GM10266 (cell line): Measurements from ENCODE around the gene CDKN1B.

Experiments
- DNase-seq: peaks from one replicate; pipeline ENCODE4 v3.0.0; 2012; ENCODE audit errors: extremely low spot score
- TF ChIP-seq, protein P1 (sequence below): IDR thresholded peaks from 2 replicates; pipeline ENCODE4 v1.5.1; 2012; ENCODE audit warnings: mild to moderate bottlenecking, low read depth; ENCODE audit not compliant: control insufficient read depth, insufficient read depth; ENCODE audit errors: missing control alignments

CDKN1B gene

DNA sequence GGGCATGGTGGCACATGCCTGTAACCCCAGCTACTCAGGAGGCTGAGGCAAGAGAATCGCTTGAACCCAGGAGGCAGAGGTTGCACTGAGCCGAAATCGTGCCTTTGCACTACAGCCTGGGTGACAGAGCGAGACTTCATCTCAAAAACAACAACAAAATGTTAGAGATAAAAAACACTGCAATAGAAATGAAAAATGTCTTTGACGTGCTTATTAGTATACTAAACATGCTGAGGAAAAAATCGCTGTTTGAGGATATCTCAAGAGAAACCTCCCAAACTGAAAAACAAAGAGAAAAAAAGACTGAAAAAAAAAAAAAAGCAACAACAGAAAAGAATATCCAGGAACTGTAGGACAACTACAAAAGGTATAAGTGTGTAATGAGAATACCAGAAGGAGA, 53.1 kb downstream of the CDKN1B start:
- TF ChIP-seq, protein P1, sequence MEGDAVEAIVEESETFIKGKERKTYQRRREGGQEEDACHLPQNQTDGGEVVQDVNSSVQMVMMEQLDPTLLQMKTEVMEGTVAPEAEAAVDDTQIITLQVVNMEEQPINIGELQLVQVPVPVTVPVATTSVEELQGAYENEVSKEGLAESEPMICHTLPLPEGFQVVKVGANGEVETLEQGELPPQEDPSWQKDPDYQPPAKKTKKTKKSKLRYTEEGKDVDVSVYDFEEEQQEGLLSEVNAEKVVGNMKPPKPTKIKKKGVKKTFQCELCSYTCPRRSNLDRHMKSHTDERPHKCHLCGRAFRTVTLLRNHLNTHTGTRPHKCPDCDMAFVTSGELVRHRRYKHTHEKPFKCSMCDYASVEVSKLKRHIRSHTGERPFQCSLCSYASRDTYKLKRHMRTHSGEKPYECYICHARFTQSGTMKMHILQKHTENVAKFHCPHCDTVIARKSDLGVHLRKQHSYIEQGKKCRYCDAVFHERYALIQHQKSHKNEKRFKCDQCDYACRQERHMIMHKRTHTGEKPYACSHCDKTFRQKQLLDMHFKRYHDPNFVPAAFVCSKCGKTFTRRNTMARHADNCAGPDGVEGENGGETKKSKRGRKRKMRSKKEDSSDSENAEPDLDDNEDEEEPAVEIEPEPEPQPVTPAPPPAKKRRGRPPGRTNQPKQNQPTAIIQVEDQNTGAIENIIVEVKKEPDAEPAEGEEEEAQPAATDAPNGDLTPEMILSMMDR = no peak

More for the DNA sequence above, 53.1 kb downstream of the CDKN1B start:
- DNase-seq = no peak
